Stomach smooth muscle (tissue), 2 donors: ENCODE data around the gene MRFAP1.

Experiments used
- H3K27ac ChIP-seq: one replicate; pipeline ENCODE4 v1.7.0; 2013; ENCODE audit warnings: mild to moderate bottlenecking, low read length, inconsistent platforms
- H3K27me3 ChIP-seq, 2 donors: one replicate each; pipeline ENCODE4 v1.7.0; 2013; ENCODE audit warnings: low read length in 2 of 2; ENCODE audit not compliant: insufficient read depth in 2 of 2, control insufficient read depth in 1 of 2
- H3K36me3 ChIP-seq, 2 donors: one replicate each; pipeline ENCODE4 v1.7.0; 2013; ENCODE audit warnings: low read length in 2 of 2; ENCODE audit not compliant: control insufficient read depth in 2 of 2, insufficient read depth in 2 of 2
- H3K4me1 ChIP-seq: one replicate; pipeline ENCODE4 v1.7.0; 2013; ENCODE audit warnings: low read length; ENCODE audit not compliant: control insufficient read depth, insufficient read depth
- H3K4me3 ChIP-seq, 2 donors: one replicate each; pipeline ENCODE4 v1.7.0; 2013; ENCODE audit warnings: low read length in 2 of 2
- H3K9ac ChIP-seq, 2 donors: one replicate each; pipeline ENCODE4 v1.7.0; 2013; ENCODE audit warnings: low read length in 2 of 2, mild to moderate bottlenecking in 1 of 2
- H3K9me3 ChIP-seq, 2 donors: one replicate each; pipeline ENCODE4 v1.7.0; 2013; ENCODE audit warnings: low read length in 2 of 2; ENCODE audit not compliant: control insufficient read depth in 2 of 2
- donor health status: healthy.
- donor health status: Pancreatic carcinoma.

The MRFAP1 gene

DNA sequence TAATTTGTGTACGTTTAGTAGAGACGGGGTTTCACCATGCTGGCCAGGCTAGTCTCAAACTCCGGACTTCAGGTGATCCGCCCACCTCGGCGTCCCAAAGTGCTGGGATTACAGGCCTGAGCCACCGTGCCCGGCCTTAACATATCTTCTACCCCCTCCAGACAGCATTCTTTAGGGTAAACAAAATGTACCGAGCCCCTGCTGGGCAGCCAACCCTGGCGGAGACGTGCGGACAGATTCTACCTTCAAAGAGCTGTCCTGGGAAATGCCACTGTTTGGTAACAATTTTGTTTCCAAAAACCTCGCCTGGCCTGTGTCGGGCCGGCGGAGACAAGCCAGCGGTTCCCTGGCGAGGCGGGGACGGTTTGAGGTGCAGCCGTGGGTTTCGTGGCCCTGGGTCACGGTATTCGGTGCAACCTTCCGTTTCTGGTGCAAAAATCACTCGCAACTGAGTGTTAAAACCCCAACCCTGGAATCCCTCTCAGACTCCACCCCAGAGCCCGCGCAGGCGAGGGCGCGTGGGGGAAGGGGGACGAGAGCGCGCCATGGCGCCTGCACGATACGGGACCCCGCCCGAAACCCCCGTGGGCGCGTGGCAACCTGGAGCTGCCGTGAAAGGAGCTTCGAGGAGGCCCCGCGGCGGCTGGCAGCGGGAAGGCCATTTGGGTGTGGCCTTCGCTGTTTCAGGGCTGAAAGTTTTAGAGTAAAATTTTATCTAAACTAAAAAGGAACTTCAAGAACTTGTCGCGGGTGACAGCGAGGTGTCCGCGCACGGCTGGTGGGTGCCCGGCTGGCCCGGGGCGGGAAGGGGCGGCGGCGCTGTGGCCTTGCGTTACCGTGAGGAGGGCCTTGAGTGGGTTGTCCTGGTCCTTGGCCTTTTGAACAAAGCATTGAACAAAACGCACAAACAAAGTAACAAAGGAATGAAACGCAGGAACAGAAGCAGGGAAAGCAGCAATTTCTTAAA, 17.0 kb downstream of the MRFAP1 start:
- no peak overlapping the region for H3K4me3 ChIP-seq
- H3K27ac ChIP-seq: no peak overlapping the region
- H3K9me3 ChIP-seq: no peaks in the 10 kb centered on the region
- H3K36me3 ChIP-seq: no peaks in the 10 kb centered on the region
- no peaks in the 10 kb centered on the region for H3K27me3 ChIP-seq
- H3K9ac ChIP-seq: no peak overlapping the region
- H3K4me1 ChIP-seq: peaks cover 11% of the 10 kb centered on the region

DNA sequence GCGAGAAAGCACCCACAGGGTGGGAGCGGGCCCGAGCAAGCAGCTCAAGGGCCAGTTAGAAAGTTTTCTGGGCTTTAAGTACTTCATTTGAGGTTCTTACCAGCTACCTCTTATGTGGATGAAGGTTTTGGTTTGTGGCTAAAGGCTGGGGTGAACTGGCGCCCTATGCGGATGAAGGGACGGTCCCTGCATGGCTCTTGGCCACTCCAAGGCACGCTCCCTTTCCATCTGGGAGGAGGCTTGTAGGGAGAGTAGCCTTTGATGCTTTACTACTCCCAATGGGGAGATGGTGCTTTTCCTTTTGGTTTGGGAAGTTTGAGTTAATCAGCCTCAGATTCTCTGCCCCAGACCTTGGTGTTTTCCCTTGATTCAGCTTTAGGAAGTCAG, 17.7 kb downstream of the MRFAP1 start:
- Histone ChIP-seq H3K4me3 (peak overlapping the region; percentile 56 to 65), H3K9ac (peak overlapping the region in 1 of 2 donors; percentile 61), H3K36me3 (no peaks in the 10 kb centered on the region), H3K27me3 (no peaks in the 10 kb centered on the region), H3K9me3 (no peaks in the 10 kb centered on the region), H3K4me1 (peaks cover 11% of the 10 kb centered on the region), H3K27ac (peak overlapping the region; percentile 18)

DNA sequence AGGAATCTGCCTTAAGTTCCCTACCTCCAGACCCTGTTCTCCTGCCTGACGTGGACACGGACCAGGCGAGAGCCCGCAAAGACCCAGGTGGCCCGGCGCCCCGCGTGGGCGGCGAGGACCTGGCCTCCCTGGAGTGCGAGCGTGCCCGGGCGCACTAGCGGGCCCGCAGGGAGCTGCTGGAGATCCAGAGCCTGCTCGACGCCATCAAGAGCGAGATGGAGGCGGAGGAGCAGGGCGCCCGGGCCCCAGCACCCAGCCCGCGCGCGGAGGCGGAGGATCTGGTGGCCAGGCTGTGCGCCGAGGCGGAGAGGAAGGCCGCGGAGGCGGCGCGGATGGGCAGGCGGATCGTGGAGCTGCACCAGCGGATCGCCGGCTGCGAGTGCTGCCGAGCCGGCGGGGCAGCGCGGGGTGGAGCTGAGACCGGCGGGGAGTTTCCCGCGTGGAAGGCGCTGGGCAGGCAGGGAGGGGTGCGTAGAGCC, 18.2 kb downstream of the MRFAP1 start:
- peak overlapping the region; percentile 56 to 65 for H3K4me3 ChIP-seq
- no peaks in the 10 kb centered on the region for H3K27me3 ChIP-seq
- peak overlapping the region; percentile 18 for H3K27ac ChIP-seq
- peak overlapping the region; percentile 61 to 62 for H3K9ac ChIP-seq
- H3K36me3 ChIP-seq: no peaks in the 10 kb centered on the region
- H3K9me3 ChIP-seq: no peaks in the 10 kb centered on the region
- H3K4me1 ChIP-seq: peaks cover 11% of the 10 kb centered on the region

DNA sequence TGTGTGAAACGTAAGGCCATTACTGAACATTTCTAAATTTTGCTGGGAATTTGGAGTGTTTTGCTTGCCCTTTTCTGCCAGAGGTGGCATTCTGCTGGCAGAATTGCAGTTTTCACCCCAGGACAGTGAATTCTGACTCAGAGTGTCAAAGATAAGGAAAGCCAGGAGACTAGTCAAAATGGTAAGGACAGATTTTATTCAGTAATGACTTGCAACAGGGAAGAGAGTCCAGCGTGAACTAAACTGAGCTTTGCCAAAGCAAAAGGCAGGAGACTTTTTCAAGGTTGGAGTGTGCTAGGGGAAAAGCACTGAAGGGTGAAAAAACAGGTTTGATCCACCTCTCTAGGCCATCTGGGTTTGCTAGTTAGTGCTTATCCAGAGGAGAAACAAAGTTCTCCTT, 19.4 kb downstream of the MRFAP1 start:
- no peaks in the 10 kb centered on the region for H3K36me3 ChIP-seq
- no peak overlapping the region for H3K27ac ChIP-seq
- H3K4me1 ChIP-seq: peaks cover 21% of the 10 kb centered on the region
- no peak overlapping the region for H3K9ac ChIP-seq
- no peak overlapping the region for H3K4me3 ChIP-seq
- no peaks in the 10 kb centered on the region for H3K9me3 ChIP-seq
- H3K27me3 ChIP-seq: peaks cover 0 to 3% of the 10 kb centered on the region in 2 donors

DNA sequence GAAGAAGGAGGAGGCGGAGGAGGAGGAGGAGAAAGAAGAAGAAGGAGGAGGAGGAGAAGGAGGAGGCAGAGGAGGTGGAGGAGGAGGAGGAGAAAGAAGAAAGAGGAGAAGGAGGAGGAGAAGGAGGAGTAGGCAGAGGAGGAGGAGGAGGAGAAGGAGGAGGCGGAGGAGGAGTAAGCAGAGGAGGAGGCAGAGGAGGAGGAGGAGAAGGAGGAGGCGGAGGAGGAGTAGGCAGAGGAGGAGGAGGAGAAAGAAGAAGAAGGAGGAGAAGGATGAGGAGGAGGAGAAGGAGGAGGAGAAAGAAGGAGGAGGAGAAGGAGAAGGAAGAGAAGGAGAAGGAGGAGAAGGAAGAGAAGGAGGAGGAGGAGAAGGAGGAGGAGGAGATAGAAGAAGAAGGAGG, 19.9 kb downstream of the MRFAP1 start:
- H3K27ac ChIP-seq: no peak overlapping the region
- no peaks in the 10 kb centered on the region for H3K9me3 ChIP-seq
- H3K4me3 ChIP-seq: no peak overlapping the region
- H3K36me3 ChIP-seq: no peaks in the 10 kb centered on the region
- peaks cover 0 to 6% of the 10 kb centered on the region in 2 donors for H3K27me3 ChIP-seq
- peaks cover 21% of the 10 kb centered on the region for H3K4me1 ChIP-seq
- H3K9ac ChIP-seq: no peak overlapping the region

DNA sequence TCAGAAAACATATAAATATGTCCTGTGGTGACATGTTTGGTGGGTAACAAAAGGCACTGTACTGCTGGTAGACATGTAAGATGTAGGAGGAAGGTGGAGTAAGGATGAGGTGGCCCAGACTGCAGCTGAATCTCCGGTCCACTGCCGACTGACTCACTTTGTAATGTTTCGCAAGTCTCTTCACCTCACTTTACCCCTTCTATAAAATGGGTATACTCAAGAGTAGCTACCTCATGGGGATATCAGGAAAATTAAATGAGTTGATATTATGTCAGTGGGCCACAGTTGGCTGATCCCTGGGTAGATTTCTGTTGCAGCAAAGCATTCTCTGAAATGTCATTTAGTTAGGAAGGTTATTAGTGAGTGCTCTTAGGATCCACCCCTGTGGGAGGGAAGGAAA, 22.1 kb downstream of the MRFAP1 start:
- H3K9ac ChIP-seq: no peak overlapping the region
- H3K27me3 ChIP-seq: peaks cover 0 to 9% of the 10 kb centered on the region in 2 donors
- H3K4me1 ChIP-seq: peaks cover 21% of the 10 kb centered on the region
- H3K36me3 ChIP-seq: no peaks in the 10 kb centered on the region
- no peak overlapping the region for H3K27ac ChIP-seq
- H3K9me3 ChIP-seq: no peaks in the 10 kb centered on the region
- no peak overlapping the region for H3K4me3 ChIP-seq

DNA sequence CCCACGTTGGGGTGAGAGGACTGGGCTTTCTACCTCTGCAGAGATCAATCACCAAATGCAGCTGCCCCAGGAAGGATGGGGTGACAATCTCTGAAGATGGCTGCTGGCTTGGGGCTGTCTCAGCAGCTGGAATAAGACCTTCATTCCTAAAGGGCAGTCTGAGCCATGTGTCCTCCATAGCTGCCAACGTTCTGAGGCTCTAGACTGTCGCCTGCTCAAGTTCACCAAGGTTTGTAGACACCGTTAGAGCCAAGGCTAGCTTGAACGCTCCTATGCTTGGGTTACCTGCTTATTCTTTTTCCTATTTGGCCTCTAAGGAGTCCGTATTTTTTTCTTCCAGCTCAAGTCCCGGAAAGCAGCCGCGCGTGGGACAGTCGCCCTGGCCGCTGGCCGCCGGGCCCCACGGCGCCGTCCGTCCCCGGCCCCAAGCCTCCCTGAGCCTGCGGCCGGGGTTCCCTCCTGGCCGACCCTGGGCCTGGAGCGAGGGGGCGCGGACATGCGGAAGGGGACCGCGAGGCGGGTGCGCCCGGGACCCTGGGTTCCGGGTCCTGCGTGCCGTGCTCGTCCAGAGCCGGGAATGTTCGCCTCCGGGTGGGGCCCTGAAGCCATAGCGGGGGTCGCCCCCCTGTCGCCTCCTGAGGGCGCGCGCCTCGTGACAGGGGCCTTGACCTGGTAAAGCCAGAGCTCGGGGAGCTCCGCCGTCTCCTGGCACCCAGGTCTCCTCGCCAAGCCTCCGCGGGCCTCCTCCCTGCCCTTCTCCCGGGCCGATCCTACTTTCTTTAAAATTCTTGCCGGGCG, 23.3 kb downstream of the MRFAP1 start:
- Histone ChIP-seq H3K9me3 (no peaks in the 10 kb centered on the region), H3K4me3 (peak overlapping the region; percentile 20 to 67), H3K9ac (peak overlapping the region in 1 of 2 donors; percentile 32), H3K4me1 (peaks cover 15% of the 10 kb centered on the region), H3K36me3 (no peaks in the 10 kb centered on the region), H3K27me3 (peaks cover 0 to 9% of the 10 kb centered on the region in 2 donors), H3K27ac (no peak overlapping the region)

DNA sequence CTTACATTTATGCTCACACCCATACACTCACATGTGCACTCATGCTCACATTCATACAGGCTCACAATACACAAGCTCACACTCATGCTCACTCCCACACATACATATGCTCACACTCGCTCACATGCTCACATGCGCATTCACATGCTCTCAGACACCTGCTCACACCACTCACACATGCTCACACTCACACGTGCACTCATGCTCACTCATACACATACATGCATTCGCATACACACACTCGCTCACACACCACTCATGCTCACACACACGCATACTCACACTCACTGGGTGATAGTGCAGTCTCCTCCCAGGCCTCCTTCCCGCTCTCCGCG, 24.8 kb downstream of the MRFAP1 start:
- H3K27me3 ChIP-seq: peaks cover 0 to 9% of the 10 kb centered on the region in 2 donors
- H3K9me3 ChIP-seq: no peaks in the 10 kb centered on the region
- H3K9ac ChIP-seq: no peak overlapping the region
- H3K27ac ChIP-seq: no peak overlapping the region
- H3K36me3 ChIP-seq: peaks cover 0 to 4% of the 10 kb centered on the region in 2 donors
- H3K4me3 ChIP-seq: no peak overlapping the region
- H3K4me1 ChIP-seq: peaks cover 10% of the 10 kb centered on the region

DNA sequence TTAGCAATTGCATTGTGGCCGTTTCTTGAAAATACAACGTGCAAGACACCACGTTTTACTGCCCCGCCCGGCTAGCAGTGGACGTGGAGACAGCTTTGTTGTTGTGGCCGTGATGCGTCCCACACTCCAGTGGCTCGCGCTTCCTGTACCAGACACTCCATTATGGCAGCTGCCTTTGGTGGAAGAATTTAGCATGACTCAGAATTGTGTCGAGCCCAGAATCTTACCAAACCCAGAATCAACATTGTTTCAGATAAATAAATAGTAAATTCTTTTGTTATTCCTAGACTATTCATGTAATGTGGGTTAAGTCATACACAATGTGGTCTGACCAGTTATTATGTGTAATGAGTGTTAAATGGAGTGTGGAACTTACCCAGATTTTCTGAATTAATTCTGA, 27.9 kb downstream of the MRFAP1 start:
- Histone ChIP-seq H3K27ac (no peak overlapping the region), H3K36me3 (peaks cover 0 to 4% of the 10 kb centered on the region in 2 donors), H3K9me3 (no peaks in the 10 kb centered on the region), H3K4me3 (no peak overlapping the region), H3K9ac (no peak overlapping the region), H3K4me1 (peaks cover 10% of the 10 kb centered on the region), H3K27me3 (peaks cover 0 to 9% of the 10 kb centered on the region in 2 donors)

DNA sequence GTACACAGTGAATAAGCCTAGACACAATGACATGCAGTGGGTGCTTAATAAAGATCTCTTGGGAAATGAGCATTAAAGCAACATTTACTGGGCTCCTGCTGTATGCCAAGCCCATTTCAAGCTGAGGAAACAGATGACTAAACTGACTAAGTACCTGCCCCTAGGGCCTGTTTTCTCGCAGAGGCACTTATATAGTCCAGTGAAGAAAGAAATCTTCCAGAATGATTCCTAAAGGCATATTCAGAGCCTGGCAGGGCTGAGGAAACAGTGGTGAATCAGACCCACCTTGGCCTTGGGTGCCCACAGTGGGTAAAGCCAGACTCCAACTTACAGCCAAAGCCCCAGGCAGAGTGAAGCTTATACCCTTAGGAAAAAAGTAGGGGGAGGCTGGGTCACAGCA, 31.2 kb downstream of the MRFAP1 start:
- peaks cover 24% of the 10 kb centered on the region for H3K4me1 ChIP-seq
- H3K9me3 ChIP-seq: no peaks in the 10 kb centered on the region
- H3K9ac ChIP-seq: no peak overlapping the region
- no peak overlapping the region for H3K4me3 ChIP-seq
- H3K27me3 ChIP-seq: no peaks in the 10 kb centered on the region
- no peak overlapping the region for H3K27ac ChIP-seq
- H3K36me3 ChIP-seq: peaks cover 0 to 9% of the 10 kb centered on the region in 2 donors
